CD1c-positive myeloid dendritic cell (primary cell): ENCODE results near the gene PTPN1.
"Not testable (repeated sequence)": the region's sequence is repeated elsewhere in the genome, so short reads cannot be mapped to it uniquely, and the experiment has no call there.

Source experiments
- DNase-seq: peaks from one replicate; pipeline ENCODE4 v3.0.0-alpha.2; 2016; ENCODE audit errors: extremely low spot score

PTPN1 gene

GRCh38 chr20:50557549-50558134 is 47.5 kb downstream of the PTPN1 start:
- no peak for DNase-seq

GRCh38 chr20:50558483-50558925 is 48.3 kb downstream of the PTPN1 start:
- no peak for DNase-seq

- DNase-seq, result no peak
These were observed 49.0 kb downstream of the PTPN1 start for GRCh38 chr20:50559149-50559548.

GRCh38 chr20:50559856-50560638 is 49.9 kb downstream of the PTPN1 start:
- no peak for DNase-seq

- no peak for DNase-seq
These were observed 50.7 kb downstream of the PTPN1 start for GRCh38 chr20:50560867-50561266.

- no peak for DNase-seq
These were observed 51.3 kb downstream of the PTPN1 start for GRCh38 chr20:50561379-50562078.

- no peak for DNase-seq
These were observed 52.1 kb downstream of the PTPN1 start for GRCh38 chr20:50562262-50562701.

- no peak for DNase-seq
These were observed 53.2 kb downstream of the PTPN1 start for GRCh38 chr20:50563133-50563944.

- DNase-seq, result no peak
These were observed 55.2 kb downstream of the PTPN1 start for GRCh38 chr20:50565383-50565782.

- DNase-seq, result no peak
These were observed 55.7 kb downstream of the PTPN1 start for GRCh38 chr20:50565871-50566270.

GRCh38 chr20:50567860-50568548 is 57.8 kb downstream of the PTPN1 start:
- DNase-seq, result no peak

- no peak for DNase-seq
These were observed 58.4 kb downstream of the PTPN1 start for GRCh38 chr20:50568549-50568942.

- DNase-seq, result not testable (repeated sequence)
These were observed 59.3 kb downstream of the PTPN1 start for GRCh38 chr20:50569487-50569863.

- peak; percentile 31 for DNase-seq
These were observed 60.0 kb downstream of the PTPN1 start for GRCh38 chr20:50569864-50570836.

- no peak for DNase-seq
These were observed 61.3 kb downstream of the PTPN1 start for GRCh38 chr20:50571466-50571865.

- DNase-seq, result peak; percentile 62
These were observed 63.0 kb downstream of the PTPN1 start for GRCh38 chr20:50572938-50573777.

- no peak for DNase-seq
These were observed 63.9 kb downstream of the PTPN1 start for GRCh38 chr20:50574108-50574507.

- no peak for DNase-seq
These were observed 64.4 kb downstream of the PTPN1 start for GRCh38 chr20:50574586-50574985.
